Stimulated activated CD8-positive, alpha-beta memory T cell treated with anti-CD3 and anti-CD28 coated beads, Interleukin-2, amount 100 ng/mL, for 48 hours (primary cell): ENCODE measurements around the gene TMPRSS5.

Source experiments
- DNase-seq, 2 donors: peaks; one replicate each; pipeline ENCODE4 v3.0.0-alpha.2; 2020; ENCODE audit warnings: low read depth in 2 of 2

The TMPRSS5 gene

GRCh38 chr11:113670149-113670830, 35.8 kb downstream of the TMPRSS5 start:
- no peak for DNase-seq

- DNase-seq: no peak
Measured at GRCh38 chr11:113668255-113668654, 37.9 kb downstream of the TMPRSS5 start.

- no peak for DNase-seq
Measured at GRCh38 chr11:113667801-113668200, 38.3 kb downstream of the TMPRSS5 start.

GRCh38 chr11:113666584-113666983, 39.5 kb downstream of the TMPRSS5 start:
- DNase-seq: no peak

- no peak for DNase-seq
Measured at GRCh38 chr11:113664981-113665710, 41.0 kb downstream of the TMPRSS5 start.

- DNase-seq: no peak
Measured at GRCh38 chr11:113664069-113664980, 41.8 kb downstream of the TMPRSS5 start.

GRCh38 chr11:113663567-113663966, 42.5 kb downstream of the TMPRSS5 start:
- DNase-seq: no peak

- no peak for DNase-seq
Measured at GRCh38 chr11:113655771-113656170, 50.3 kb downstream of the TMPRSS5 start.

GRCh38 chr11:113651023-113651422, 55.1 kb downstream of the TMPRSS5 start:
- DNase-seq: no peak

- DNase-seq: no peak
Measured at GRCh38 chr11:113649311-113649710, 56.8 kb downstream of the TMPRSS5 start.

GRCh38 chr11:113647856-113648255, 58.3 kb downstream of the TMPRSS5 start:
- DNase-seq: no peak

GRCh38 chr11:113647108-113647507, 59.0 kb downstream of the TMPRSS5 start:
- no peak for DNase-seq

- DNase-seq: no peak
Measured at GRCh38 chr11:113645593-113646349, 60.3 kb downstream of the TMPRSS5 start.

- no peak for DNase-seq
Measured at GRCh38 chr11:113644605-113645004, 61.5 kb downstream of the TMPRSS5 start.

- no peak for DNase-seq
Measured at GRCh38 chr11:113643701-113644100, 62.4 kb downstream of the TMPRSS5 start.

GRCh38 chr11:113643006-113643585, 63.0 kb downstream of the TMPRSS5 start:
- no peak for DNase-seq

- no peak for DNase-seq
Measured at GRCh38 chr11:113642090-113642489, 64.0 kb downstream of the TMPRSS5 start.

GRCh38 chr11:113638376-113638775, 67.7 kb downstream of the TMPRSS5 start:
- no peak for DNase-seq

GRCh38 chr11:113637636-113638035, 68.5 kb downstream of the TMPRSS5 start:
- DNase-seq: no peak
